Stimulated activated CD8-positive, alpha-beta memory T cell treated with anti-CD3 and anti-CD28 coated beads, Interleukin-7, amount 100 ng/mL, for 48 hours (primary cell): ENCODE measurements around the gene MTA2.

Experiments used
- DNase-seq, 2 donors: peaks; one replicate each; pipeline ENCODE4 v3.0.0-alpha.2; 2020; ENCODE audit warnings: low read depth in 1 of 2; ENCODE audit errors: extremely low read depth in 1 of 2

The MTA2 gene

DNA sequence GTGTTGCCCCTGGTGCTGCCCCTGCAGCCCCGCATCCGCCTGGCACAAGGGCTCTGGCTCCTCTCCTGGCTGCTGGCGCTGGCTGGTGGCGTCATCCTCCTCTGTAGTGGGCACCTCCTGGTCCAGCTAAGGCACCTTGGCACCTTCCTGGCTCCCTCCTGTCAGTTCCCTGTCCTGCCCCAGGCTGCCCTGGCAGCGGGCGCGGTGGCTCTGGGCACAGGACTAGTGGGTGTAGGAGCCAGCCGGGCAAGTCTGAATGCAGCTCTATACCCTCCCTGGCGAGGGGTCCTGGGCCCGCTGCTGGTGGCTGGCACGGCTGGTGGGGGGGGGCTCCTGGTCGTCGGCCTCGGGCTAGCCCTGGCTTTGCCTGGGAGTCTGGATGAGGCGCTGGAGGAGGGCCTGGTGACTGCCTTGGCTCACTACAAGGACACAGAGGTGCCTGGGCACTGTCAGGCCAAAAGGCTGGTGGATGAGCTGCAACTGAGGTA is 11.7 kb upstream of the MTA2 start:
- no peak for DNase-seq

DNA sequence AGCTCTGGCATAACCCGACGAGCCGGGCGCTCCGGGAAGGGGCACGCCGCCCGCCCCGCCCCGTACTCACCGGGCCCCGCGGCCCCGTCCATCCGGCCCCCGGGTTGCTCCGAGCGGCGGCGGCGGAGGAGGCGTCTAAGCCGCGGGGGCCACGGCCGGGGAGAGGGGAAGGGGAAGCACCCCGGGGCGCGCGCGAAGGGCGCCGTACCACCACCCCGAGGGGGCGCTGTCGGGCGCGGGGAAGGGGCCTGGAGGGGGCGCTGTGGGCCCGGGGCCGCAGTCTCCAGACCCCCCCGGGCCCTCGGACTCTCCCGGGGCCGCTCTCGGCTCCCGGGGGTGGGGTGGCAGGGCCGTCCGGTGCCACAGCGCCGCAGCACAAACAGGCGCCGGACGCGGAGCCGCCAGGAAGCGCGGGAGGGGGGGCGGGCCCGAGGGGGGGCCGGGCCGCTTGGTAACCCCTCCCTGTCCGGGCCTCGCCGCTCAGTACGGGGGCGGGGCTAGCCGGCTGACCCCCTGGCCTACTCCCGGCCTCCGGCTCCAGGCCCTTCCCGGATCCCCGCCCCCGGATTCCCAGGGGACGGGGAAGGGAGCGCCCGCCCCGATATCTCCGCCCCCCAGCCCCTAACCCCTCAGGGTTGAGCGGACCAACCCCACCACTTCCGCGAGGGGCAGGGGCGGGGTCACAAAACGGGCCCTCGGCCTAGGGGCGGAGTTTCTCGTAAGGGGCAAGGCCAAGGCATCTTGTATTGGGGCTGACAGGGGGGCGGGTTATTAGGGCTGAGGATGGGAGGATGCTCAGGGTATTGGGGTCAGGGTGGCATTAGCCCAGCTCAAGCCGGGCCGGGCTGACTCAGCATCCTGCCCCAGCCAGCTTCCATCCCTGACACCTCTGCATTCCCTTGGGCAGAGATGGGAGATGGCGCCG is 11.0 kb upstream of the MTA2 start, which contains the start of the genes EML3 and ROM1:
EML3 (minus strand) TSS at position 410 of the 925 bp plus-strand sequence; CDS start at position 92, 318 bp downstream.
ROM1 (plus strand) TSS at position 892 of the 925 bp plus-strand sequence; CDS start at position 917, 25 bp downstream.
- DNase-seq = peak; percentile 76

DNA sequence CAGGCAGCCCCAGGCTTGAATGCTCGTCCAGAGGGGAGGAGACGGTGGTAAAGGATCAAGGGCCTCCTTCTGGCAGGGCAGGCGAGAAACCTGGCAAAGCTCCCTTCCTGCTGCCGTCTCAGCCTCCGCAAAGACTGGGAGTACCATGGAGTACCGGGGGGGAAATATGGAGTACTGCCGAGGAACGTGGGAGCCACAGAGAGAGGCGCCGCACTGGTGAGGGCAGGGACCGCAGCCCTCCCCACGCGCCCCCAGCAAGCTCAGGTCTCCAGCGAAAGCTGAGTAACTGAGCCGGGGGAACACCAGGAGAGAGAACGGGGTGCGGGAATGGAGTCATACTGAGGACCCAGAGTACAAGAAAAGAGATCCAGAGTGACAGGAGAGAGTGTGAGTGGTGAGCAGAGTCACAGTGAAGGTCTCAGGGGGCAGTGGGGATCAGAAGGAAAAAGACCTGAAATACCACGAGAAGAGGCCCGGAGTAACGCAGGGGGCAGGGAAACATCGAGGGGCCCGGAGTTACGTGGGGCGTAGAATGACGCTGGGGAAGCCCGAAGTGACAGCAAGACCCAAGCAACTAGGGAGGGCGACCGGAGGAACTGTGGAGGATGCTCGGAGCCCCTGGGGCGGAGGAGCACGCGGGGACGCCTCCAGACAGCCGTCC is 10.2 kb upstream of the MTA2 start:
- peak in 1 of 2 donors; percentile 33 for DNase-seq

DNA sequence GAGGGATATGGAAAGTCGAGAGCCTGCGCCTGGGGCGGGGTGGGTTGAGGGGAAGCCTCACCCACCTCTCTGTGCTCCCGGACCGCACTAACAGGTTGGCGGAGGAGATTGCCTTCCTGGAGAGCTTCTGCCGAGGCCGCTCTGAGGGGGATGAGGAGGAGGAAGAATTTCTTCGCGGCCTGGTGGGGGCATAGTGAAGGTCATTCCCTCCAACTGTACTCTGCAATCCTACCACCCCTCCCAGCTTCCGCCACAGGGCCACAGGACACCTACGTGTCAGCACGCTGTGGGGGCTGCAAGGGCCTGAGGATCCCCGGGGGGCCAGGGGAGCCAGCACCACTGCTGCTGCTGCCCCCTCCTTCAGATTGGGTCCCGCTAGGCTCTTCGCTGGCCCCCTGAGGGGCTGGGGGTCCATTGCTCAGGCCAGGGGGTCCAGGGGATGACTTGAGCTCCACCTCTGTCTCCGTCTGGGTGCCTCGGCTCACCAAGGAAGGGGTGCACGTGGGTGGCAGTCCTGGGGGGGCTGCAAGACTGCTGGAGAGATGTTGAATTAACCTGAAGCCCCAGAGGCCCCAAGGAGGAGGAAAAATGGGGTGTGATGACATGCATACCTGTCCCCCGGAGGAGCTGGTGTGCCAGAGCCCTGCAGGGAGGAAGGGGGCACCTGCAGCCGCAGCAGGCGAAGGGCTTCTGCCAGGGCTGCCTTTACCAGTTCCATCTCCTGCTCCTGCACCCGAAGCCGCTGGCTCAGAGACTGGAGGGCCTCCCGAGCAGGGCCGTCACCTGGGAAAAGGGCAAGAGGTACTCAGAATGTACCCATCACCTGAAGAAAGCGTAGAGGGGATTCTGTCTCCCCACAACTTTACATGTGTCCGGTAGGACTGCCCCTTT is 9.4 kb upstream of the MTA2 start:
- DNase-seq = no peak

DNA sequence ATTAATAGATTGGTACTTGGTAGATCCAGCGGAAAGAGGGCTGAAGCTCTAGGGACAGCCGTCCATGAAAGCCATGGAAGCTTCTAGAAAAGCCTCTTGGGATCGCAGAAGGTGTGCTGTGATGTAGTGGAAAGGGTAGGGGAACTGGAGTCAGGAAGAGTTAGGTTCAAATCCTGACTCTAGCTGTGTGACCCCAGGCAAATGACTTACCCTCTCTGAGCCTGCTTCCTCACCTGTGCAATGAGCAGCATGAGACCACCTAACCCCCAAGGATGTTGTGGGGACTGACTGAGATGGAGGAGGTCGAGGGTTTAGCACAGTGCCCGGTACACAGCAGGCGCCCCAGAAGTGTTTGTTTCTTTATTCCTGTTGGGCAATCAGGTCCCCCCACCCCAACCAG is 8.7 kb upstream of the MTA2 start:
- no peak for DNase-seq

DNA sequence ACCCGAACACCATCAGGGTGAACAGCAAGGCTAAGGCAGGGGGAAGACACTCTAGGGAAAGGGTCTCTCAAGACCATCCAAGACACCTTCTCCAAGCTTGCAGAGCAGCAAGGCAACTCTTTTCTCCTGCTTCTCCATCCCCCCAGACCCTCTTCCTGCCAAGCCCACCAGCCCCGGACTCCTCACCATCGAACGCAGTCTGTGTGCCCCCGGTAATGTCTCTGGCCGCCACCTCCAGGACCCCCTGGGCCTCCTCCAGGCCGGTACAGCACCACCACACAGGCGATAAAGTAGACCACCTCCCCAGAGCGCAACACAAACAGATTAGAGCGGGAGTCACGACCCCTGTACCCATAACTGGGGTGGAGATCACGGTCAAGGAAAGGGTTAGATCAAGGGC is 7.1 kb upstream of the MTA2 start:
- no peak for DNase-seq

DNA sequence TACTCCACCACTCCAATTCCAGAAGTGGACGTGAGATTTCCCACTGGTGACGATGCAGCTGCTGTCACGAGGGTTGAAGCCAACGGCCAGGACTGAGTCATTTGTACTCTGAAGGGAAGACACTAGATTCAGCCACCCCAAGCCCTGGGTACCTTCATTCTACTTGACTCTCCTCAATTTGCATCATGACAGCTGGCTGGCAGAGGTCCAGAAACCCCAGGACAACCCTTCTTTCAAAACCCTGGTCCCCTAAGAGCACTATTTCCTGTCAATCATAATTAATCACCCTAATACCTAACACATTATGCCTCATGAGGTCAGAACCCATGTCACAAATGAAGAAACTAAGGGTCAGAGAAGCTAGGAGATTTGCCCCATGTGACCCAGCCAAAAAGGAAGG is 6.0 kb upstream of the MTA2 start:
- no peak for DNase-seq

DNA sequence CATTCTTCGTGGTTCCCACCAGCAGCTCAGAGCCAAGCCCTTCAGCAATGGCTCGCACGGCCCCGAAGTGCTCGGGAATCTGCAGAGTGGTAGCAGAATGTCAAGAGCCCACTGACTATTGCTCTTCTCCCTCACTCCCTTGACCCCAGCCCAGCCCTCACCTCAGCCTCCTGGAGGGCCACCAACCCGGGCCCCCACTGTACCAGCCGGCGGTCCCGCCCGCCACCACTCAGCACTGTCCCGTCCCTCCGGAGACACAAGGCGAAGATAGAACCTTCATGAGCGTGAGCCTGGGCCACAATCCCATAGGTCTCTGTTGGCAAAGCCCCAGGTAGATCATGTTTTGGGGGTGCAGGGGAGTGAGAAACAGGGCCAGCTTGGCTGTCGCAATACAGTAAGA is 4.2 kb upstream of the MTA2 start:
- no peak for DNase-seq

DNA sequence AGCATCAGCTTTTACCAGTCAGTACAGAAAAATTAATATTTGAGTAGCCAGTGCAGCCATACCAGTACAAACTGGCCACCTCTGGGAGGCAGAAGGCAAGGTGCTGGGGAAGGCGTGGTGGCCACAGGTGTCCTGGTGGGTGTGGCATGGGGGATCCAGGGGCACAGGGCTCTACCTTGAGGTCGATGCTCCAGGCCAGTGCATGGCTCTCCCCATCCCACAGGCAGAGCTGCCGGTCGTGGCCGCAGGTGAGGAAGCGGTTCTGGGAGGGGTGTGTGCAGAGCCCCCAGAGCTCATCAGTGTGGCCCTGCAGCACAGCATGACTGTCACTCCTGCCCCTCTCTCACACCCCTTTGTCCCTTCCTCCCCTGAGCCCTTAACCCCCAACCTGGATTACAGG is 3.8 kb upstream of the MTA2 start:
- DNase-seq = no peak

DNA sequence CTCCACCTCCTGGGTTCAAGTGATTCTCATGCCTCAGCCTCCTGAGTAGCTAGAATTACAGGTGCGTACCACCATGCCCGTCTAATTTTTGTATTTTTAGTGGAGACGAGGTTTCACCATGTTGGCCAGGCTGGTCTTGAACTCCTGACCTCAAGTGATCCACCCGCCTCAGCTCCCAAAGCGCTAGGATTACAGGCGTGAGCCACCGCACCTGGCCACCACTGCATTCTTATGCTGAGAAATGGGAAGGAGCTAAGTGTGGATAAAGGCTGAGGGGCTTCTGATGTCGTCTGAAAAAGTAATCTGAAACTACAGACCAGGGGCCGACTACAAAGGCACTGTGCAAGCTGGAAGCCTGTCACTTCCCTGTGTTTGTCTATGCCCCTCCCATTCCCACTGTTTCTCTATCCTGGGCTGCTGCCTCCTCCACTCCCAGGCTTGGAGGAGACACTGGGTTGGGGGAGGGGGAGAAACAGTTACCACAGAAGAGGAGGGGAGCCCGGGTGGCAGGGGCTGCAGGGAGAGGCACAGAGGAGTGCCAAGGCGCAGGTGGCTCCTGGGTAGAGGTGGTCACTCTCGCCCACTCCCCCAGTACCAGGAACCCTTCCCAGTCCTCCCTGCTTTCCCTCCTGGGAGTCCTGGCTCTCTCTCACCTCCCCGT is 2.9 kb upstream of the MTA2 start:
- DNase-seq = no peak

DNA sequence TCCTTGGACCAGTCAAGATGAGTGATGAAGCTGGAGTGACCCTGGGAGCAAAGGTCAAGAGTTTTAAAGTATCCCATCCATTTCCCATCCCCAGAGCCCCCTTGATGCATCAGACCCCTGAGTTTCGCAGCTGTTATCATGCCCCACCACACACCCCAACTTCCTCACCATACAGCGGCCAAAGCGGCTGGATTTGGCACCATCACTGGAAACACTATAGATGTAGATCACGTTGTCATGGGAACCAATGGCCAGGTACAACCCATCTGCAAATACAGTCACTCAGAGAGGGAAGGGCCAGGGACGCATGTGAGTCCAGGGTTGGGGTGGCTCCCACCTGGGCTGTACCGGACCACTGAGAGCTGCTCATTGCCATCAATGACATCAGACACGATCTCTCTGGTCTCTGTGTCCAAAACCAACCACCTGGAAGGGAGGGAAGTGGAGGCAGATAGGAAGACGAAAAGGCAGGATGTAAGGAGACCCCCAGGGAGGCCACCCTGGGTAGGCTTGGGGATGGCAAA is 2.2 kb upstream of the MTA2 start:
- no peak for DNase-seq

DNA sequence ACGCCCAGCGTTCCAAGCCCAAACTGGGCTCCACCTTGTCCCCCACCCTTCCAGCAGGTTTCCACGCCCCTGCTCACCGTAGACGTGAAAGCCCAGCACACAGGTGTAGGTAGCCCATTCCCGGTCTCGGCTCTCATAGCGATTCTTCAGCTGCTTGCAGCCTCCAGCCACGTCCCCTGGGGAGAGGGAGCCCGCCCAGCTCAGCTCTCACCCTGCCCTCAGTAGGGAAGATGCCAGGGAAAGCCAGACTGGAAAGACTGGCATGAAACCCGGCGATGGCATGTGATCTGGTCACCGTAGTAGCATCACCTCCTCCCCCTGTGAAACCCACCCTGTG is 1.4 kb upstream of the MTA2 start:
- no peak for DNase-seq

DNA sequence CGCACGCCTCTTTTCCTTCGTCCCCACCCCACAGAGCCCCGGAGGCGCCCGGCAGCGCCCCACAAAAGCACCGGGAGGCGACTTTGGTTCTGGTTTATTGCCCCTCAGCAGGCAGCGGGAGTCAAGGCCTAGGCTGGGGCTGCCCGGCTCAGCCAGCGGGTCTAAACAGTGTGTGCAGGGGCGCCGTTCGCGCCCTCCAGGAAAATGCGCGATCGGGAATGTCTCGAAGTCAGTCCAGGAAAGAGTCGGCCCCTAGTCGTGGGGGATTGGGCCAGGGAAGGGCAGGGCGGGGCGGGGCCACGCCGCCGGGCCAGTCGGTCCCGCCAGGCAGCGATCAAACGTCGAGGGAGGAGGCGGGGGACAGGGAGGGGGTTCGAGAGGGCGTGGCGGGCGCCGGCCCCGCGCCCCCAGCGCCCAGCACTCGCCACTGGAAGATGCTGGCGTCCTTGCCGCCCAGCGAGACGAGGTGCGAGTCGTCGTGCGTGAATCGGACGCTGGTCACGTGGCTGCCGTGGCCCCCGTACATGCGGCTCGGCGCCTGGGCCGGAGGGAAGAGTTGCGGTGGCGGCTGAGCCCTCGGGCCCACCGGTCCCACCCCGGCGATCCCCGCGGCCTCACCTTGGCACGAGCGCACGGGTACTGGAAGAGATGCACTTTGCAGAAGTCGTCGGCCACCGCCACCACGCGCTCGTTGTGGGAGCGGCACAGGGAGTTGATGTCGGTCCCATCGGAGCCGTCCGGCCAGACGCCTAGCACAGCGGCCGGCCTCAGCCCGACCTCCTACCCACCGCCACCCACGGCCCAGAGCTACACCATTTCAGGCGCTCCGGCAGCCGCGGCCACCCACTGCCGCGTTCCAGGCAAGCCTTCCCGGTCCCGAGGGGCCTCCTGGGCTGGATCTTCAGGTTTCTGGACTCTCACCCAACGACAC is 741 bp upstream of the MTA2 start:
- no peak for DNase-seq

DNA sequence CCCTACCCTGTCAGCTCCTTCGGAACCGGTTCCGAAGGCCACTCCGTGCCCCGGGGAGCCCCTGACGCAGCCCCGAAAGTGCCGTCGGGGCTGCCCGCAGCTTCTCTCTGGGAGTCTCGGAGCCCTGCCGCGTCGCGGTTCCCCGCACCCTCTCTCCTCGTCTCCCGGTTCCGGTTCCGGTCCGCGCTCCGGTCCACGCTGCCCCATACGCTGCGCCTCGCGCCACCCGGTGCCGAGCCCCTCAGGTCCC is 618 bp downstream of the MTA2 start:
- no peak for DNase-seq

DNA sequence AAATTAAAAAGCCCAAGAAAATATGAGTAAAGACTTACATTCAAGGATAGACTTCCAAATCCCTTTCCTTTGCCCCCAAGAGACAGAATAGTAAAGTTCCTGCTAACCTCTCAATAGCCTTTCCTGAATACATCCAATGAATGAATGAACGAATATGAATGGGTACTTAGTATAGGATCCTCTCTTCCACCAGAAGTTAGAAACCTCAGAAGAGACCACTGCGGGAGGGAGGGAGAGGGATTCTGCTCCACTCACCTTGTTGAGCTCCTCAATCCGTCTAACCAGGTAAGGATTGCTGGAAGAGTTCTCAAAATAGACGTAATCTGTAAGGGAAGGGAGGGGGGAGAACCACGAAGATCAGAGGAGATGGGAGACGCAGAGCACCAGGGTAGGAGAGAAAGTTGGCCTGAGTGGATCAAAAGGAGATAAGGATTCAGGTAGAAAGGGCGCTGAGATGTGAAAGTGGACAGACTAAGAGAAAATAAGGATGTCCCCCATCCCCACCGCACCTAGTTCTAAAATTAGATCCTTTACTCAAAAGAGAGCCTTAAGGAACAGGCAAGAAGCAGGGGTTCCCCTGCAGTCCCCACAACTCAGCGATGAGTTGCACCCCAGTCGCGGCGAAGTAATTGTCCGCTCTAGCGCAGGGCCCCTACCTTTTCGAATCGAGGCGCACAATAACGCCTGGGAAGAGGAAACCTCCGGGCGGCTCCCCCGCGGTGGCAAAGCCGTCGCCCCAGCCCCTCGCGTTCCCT is 1.1 kb downstream of the MTA2 start:
- no peak for DNase-seq

DNA sequence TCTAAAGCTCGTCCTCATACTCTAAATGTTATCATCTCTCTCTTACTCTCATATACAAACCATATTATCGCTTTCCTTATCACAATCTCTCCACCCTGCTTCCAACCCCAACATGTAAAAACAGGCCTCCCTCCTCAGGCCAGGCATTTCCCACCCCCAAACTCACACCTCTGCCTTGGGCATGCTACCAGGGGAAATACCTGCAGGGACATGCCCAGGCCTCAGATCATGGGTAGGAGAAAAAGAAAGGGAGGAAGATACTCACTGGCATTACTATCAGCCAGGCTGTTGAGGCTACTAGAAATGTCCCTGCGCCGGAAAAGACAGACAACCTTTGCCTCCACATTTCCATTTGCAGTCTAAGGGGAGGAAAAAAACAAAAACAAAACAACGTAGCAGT is 1.8 kb downstream of the MTA2 start:
- no peak for DNase-seq

DNA sequence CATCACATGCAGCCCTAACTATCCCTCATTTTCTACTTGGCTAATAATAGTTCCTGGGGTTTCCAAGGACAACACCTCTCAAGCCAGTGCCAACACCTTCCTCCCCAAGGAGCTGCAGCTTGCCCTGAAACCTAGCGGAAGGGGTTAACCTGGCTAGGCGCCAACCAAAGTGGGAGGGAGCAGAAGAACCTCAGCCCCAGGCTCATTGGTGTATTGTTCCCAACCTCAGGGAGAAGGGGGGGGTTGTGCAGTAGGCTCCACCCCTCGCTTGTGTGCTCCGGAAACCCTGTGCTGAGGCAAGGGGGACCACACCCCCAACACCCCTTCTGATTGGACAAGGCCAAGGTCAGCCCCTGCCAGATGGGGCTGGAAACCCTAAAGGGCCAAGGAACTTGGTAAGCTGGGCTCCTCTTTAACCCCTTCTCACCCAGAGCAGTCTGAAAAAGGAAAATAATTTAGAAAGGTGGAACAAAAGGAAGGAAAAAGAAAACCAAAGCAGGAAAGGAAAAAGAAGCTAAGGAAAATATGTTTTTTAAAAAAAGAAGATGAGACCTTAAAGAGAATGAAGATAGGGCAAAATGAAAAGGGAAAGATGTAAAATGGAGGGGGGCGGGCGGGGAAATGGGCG is 2.5 kb downstream of the MTA2 start:
- peak; percentile 91 to 98 for DNase-seq

DNA sequence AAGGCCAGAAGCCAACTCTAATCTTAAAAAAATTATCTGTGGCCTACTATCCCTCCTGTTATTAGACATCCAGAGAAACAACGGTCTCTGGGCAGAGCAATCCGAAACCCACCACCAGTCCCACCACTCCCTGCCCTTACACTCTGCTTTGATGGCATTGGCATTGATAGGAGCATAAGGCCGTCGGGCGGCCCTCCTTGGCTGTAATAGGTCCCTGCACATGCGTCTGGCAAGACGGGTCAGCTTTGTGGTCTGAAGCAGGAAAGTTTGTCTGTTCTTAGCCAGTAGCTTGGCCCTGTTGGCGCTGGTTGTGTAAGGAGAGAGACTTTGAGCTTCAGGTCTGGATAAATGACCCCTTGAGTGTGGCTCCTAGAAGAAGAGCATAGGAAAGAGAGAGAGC is 6.5 kb downstream of the MTA2 start:
- DNase-seq = no peak
